SIG-M5 treated with dmso at 0.1 percent for 504 hours (cell line): ENCODE measurements around the gene DDX10.

Source experiments
- DNase-seq: peaks from one replicate; lab custom pipeline; 2025; ENCODE audit not compliant: unreplicated experiment; lab: John Stamatoyannopoulos, UW

Gene DDX10

GRCh38 chr11:108866781-108867180, 201.9 kb downstream of the DDX10 start:
- no peak for DNase-seq

- no peak for DNase-seq
Measured at GRCh38 chr11:108870373-108871020, 205.6 kb downstream of the DDX10 start.

- DNase-seq: no peak
Measured at GRCh38 chr11:108871152-108871551, 206.3 kb downstream of the DDX10 start.

- no peak for DNase-seq
Measured at GRCh38 chr11:108871867-108872266, 207.0 kb downstream of the DDX10 start.

DNA sequence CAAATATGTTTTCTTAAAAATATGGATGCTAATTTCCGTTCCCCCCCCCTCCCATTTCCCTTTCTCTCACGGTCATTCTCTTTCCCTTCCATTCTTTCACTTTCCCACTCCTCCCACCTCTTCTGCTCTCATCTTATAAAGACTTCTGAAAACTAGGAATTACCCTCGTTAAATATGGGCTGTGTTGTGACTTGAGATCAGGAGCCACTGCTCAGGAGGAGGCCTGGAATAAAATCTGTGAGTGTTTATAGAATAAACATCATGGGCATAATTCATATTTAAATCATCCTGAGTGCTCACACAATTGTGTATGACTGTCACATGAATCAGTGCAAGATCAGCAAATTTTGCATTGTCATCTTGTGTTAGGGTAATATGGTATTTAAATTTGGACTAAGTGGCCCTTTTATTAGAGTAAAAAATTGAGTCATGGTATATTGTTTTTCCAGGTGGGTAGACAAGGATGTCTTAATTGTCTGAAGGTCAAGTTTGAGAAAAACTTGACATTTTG, 208.0 kb downstream of the DDX10 start:
- no peak for DNase-seq

- DNase-seq: no peak
Measured at GRCh38 chr11:108873310-108873709, 208.4 kb downstream of the DDX10 start.

DNA sequence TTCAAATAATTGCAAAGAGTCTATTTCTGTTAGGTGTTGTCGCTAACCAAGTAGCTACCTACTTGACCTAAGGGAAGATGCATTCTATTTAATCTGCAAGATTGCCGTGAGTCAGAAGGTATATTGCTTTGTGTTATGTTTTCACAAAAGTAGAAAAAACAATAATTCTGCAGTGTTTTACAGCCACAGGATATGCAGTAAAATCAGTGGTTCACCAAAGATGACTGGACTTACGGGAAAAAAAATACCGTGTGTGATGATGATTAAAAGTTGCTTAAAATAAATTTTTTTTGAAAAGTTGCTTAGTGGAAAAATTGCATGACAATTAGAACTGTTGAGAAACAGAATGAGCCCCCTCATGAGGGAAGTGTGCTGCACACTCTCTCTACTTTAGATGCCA, 209.1 kb downstream of the DDX10 start:
- no peak for DNase-seq

DNA sequence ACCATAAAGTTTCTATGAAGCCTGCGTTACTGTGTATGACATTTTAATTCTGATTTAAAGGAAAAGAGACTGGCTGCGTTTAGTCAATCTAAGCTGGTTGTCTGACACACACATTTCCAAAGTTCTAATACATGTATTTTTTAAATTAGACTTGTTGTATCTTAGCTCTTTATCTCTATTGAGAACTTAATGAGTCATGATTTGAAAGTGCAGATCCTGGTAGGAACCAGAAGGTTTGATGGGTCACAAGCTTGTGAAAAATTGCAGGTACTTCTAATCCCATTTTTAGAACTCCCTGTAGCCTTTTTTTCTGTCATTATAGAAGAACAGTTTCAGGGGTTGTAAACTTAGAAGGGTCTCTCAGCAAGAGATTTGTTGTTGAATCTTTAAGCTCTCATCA, 210.3 kb downstream of the DDX10 start:
- DNase-seq: no peak

DNA sequence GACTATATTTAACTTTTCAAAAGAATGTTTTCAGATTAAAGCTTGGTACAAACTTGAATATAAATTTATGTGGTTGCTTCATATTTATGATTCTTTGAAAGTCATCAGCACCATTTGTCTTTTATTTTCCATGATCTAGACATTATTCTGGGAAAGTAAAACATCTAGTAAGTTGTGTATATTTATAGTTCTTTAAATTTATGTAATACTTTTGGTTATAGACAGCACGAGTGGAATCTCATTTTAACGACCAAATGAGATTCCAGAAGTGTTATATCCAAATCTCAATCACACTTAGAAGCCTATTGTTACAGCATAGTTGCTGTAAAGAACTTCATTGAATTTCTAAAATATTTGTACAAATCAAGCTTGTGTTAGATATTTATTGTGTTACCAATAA, 212.3 kb downstream of the DDX10 start:
- no peak for DNase-seq

GRCh38 chr11:108880510-108880909, 215.6 kb downstream of the DDX10 start:
- DNase-seq: no peak

- no peak for DNase-seq
Measured at GRCh38 chr11:108881131-108881530, 216.3 kb downstream of the DDX10 start.

GRCh38 chr11:108882211-108882831, 217.5 kb downstream of the DDX10 start:
- no peak for DNase-seq

- no peak for DNase-seq
Measured at GRCh38 chr11:108886005-108886659, 221.3 kb downstream of the DDX10 start.

DNA sequence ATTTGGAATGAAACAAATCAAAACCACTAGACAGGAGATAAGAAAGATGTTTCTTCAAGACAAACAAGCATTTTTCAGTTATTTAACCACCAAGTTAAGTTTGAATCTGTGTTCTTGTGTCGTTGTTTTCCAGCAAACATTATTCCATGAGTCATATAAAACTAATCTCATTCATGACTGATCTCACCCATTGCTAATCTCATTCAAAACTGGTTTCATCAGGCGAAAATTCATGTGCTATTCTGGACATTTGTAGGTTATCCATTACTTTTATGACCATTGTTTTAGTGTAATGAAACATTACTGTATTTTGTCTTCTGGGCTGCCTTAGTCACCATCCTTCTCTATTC, 221.8 kb downstream of the DDX10 start:
- DNase-seq: no peak

DNA sequence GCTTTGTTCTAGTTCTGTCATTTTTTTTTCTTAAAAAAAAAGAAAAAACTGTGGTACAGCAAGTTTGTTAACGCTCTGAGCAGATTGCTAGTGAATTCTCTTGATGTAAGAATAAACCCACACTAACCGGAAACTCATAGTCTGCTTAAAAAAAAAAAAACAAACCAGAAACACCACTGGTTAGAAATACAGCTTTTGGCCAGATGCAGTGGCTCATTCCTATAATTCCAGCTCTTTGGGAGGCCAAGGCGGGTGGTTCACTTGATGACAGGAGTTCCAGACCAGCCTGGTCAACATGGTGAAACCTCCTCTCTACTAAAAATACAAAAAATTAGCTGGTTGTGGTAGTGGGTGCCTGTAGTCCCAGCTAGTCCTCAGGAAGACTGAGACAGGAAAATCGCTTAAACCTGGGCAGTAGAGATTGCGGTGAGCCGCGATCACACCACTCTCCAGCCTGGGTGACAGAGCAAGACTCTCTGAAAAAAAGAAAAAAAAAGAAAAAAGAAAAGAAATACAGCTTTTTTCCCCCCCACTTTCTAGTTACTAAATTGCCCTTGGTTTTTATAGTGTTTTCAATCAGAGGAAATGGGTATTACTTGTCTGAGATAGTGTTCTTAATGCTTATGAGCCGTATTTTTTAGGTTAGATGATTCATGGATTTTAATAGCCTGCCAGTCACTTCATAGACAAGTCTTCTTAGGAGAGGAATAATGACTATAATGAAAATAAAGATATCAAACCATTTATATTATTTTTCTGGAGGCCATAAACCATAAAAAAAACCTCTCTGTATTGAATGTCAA, 222.8 kb downstream of the DDX10 start:
- DNase-seq: no peak

- no peak for DNase-seq
Measured at GRCh38 chr11:108890482-108891105, 225.7 kb downstream of the DDX10 start.

DNA sequence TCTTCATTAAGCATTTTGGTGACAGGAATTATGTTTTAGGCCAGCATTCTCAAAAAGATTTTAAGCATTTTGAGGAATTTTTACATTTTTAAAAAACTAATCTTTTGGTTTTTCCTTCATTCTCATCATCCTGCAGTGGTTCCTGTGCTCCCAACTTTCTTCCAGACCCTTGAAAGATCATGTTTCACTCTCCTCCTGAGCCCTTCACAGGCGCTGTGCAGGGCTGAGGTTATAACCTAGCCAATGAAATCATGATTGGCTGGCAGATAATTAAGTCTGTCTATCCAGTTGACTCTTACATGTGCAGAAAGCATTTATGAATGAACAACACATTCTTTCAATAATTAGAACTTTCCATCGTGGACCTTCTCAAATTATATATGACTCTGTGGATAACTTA, 226.3 kb downstream of the DDX10 start:
- DNase-seq: no peak

DNA sequence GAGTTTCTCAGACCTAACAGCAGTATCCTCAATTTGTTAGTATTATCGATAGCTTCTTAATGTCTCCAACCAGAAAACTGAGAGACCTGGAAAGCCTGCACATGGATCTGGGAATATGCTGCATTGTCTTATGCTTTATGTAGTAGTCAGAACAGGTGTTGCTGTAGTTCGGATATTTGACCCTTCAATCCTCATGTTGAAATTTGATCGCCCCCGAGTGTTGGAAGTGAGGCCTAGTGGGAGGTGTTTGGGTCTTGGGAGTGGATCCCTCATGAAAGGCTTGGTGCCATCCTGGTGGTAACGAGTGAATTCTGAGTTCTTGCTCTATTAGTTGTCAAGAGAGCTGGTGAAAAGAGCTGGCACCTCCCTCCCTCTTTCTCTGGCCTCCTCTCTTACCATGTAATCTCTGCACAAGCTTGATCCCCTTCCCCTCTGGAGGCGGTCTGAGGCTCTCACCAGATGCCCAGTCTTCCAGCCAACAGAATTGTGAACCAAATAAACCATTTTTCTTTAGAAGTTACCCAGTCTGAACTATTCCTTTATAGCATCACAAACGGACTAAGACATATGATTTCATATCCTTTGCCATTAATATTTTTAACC, 227.1 kb downstream of the DDX10 start:
- DNase-seq: no peak

GRCh38 chr11:108895579-108896480, 231.0 kb downstream of the DDX10 start:
- peak; percentile 7 for DNase-seq

DNA sequence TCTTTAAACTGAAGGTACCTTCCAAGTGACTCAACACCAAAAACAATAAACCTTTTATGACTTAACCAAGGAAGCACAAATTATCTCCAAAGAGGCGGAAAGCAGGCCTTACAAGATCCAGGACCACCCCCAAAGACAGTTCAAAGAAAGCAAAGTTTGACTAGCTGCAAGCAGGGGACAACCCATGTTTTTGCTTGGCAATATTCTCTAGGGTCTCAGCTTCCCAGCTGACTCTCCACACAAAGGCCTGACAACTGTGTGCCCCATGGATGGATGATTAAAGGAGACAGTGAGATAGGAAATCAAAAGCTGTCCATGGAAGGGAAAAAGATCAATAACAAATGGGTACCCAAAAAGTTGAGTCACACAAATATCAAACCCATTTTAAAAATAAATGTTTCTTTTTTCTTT, 232.2 kb downstream of the DDX10 start:
- no peak for DNase-seq
